ENCODE measurements around the gene KPTN. TPM values are rescaled to one million over a fixed set of nuclear protein-coding genes. Genes with fewer than 3 reads are reported as not detected.

Gene KPTN
- total and polyA plus RNA-seq, 2 experiments from 2014 or later = 10.4 to 20.6 TPM

- H3K27me3 ChIP-seq = no peaks in the 10 kb centered on the region
- no peak overlapping the region for H3K4me3 ChIP-seq
- H3K4me1 ChIP-seq (ENCODE audit: low read depth) = no peaks in the 10 kb centered on the region
- TF ChIP-seq CTCF (IDR thresholded peaks at IDR 0.05; ENCODE audit: low read depth, low read length) = no peak
- no peak for DNase-seq (ENCODE audit: low read depth in 1 of 2, low spot score in 1 of 2)
- no peaks in the 10 kb centered on the region for H3K36me3 ChIP-seq
- H3K27ac ChIP-seq = peak overlapping the region; percentile 80
- H3K9me3 ChIP-seq (ENCODE audit: low read depth) = no peaks in the 10 kb centered on the region
Observed at GRCh38 chr19:47507924-47508553, 24.0 kb upstream of the KPTN start.

GRCh38 chr19:47507012-47507411 is 23.0 kb upstream of the KPTN start:
- Histone ChIP-seq H3K27me3 (no peaks in the 10 kb centered on the region), H3K27ac (peak overlapping the region; percentile 80), H3K9me3 (ENCODE audit: low read depth) (no peaks in the 10 kb centered on the region), H3K4me1 (ENCODE audit: low read depth) (no peaks in the 10 kb centered on the region), H3K36me3 (no peaks in the 10 kb centered on the region), H3K4me3 (no peak overlapping the region)
- TF ChIP-seq CTCF (IDR thresholded peaks at IDR 0.05; ENCODE audit: low read depth, low read length) = no peak
- peak in 1 of 2 donors; percentile 32 for DNase-seq (ENCODE audit: low read depth in 1 of 2, low spot score in 1 of 2)

GRCh38 chr19:47506459-47506858 is 22.4 kb upstream of the KPTN start:
- Histone ChIP-seq H3K4me3 (no peak overlapping the region), H3K36me3 (no peaks in the 10 kb centered on the region), H3K27ac (peak overlapping the region; percentile 80), H3K27me3 (no peaks in the 10 kb centered on the region), H3K4me1 (ENCODE audit: low read depth) (no peaks in the 10 kb centered on the region), H3K9me3 (ENCODE audit: low read depth) (no peaks in the 10 kb centered on the region)
- TF ChIP-seq CTCF (IDR thresholded peaks at IDR 0.05; ENCODE audit: low read depth, low read length) = no peak
- no peak for DNase-seq (ENCODE audit: low read depth in 1 of 2, low spot score in 1 of 2)

GRCh38 chr19:47505506-47505905 is 21.5 kb upstream of the KPTN start:
- Histone ChIP-seq H3K4me1 (ENCODE audit: low read depth) (no peaks in the 10 kb centered on the region), H3K36me3 (no peaks in the 10 kb centered on the region), H3K27ac (no peak overlapping the region), H3K27me3 (no peaks in the 10 kb centered on the region), H3K4me3 (no peak overlapping the region), H3K9me3 (ENCODE audit: low read depth) (no peaks in the 10 kb centered on the region)
- no peak for TF ChIP-seq CTCF (IDR thresholded peaks at IDR 0.05; ENCODE audit: low read depth, low read length)
- DNase-seq (ENCODE audit: low read depth in 1 of 2, low spot score in 1 of 2) = no peak

GRCh38 chr19:47503826-47504150 is 19.8 kb upstream of the KPTN start:
- no peaks in the 10 kb centered on the region for H3K27me3 ChIP-seq
- H3K9me3 ChIP-seq (ENCODE audit: low read depth) = no peaks in the 10 kb centered on the region
- no peak overlapping the region for H3K27ac ChIP-seq
- H3K36me3 ChIP-seq = no peaks in the 10 kb centered on the region
- no peak for TF ChIP-seq CTCF (IDR thresholded peaks at IDR 0.05; ENCODE audit: low read depth, low read length)
- H3K4me3 ChIP-seq = no peak overlapping the region
- no peaks in the 10 kb centered on the region for H3K4me1 ChIP-seq (ENCODE audit: low read depth)
- DNase-seq (ENCODE audit: low read depth in 1 of 2, low spot score in 1 of 2) = no peak

Data from cardiac muscle cell (in vitro differentiated cells and primary cell).